NCI-H1694 treated with DMSO at 0.1 percent for 48 hours (cell line): ENCODE results near the gene GRAP2.

Experiments used
- DNase-seq: peaks from one replicate; lab custom pipeline; 2025; lab: John Stamatoyannopoulos, UW

The GRAP2 gene

DNA sequence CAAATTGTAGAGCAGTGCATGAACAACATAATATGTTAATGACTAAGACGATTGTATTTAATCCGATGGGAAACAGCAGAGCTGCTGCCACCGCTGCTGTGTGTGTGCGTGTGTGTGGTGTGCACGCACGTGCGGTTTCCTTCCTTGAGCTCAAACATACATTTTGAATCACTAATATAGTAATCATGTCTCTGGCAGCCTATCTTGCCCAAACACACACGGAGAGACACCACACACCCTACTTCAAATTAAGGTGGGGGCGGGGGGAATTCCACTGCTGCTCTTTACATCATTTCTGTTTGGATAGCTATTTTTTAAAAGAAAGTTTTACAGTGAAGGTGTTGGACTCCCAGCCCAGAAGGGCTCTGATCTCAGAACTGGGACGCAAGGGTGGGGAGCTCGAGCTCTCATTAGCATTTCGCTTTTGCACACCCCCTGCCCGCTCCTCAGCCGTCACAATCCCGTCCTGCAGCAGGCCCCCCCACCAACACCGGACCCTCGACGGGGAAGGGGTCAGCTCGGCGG is 93.2 kb downstream of the GRAP2 start:
- DNase-seq, result no peak

- DNase-seq, result no peak
Measured at GRCh38 chr22:39994566-39995392, 93.9 kb downstream of the GRAP2 start, which contains the start of gene FAM83F. Gene FAM83F, plus strand, starts transcription at chr22:39994954. Its CDS starts 89 bp downstream, at chr22:39995043.

DNA sequence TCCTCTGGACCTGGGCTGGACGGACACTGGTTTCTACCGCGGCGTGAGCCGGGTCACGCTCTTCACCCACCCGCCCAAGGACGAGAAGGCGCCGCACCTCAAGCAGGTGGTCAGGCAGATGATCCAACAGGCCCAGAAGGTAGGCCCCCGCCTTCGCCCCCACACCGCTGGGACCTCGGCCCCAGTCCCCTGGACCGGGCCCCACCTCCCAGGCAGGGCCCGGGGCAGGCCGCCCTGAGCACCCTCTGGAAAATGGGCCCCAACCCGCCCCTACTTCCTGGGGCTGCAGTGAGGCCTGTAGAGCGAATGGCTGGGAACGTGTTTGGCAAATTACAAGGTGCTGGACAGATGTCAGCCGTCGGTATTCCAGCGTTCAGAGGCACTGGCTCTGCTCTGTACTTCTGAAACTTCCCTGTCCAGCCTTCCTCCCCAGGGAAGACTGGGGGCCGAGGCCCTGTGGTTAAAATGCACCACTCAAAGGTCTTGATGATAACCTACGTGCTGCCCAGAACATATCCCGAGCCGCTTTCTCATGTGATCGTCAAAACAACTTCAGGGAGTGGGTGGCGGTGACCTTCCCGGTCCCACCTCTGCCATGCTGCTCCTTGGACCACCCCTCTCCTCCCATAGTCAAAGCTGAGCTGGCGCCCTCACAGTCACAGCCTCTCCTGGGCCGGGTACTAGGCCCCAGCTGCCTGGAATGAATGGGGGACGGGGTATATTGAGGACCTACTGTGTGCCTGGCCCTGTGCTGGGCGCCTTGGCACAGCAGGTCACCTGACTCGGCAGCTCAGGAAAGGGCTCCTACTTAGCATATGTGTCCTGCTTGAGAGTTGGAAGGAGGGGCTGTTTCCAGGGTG is 94.7 kb downstream of the GRAP2 start:
- no peak for DNase-seq

- DNase-seq, result no peak
Measured at GRCh38 chr22:39996732-39997131, 95.8 kb downstream of the GRAP2 start.

GRCh38 chr22:39997421-39997820 is 96.5 kb downstream of the GRAP2 start:
- no peak for DNase-seq

- DNase-seq, result no peak
Measured at GRCh38 chr22:39997939-39998726, 97.2 kb downstream of the GRAP2 start.

- DNase-seq, result no peak
Measured at GRCh38 chr22:39999144-39999757, 98.4 kb downstream of the GRAP2 start.

GRCh38 chr22:40000171-40000570 is 99.3 kb downstream of the GRAP2 start:
- DNase-seq, result no peak

- no peak for DNase-seq
Measured at GRCh38 chr22:40001106-40001505, 100.2 kb downstream of the GRAP2 start.

DNA sequence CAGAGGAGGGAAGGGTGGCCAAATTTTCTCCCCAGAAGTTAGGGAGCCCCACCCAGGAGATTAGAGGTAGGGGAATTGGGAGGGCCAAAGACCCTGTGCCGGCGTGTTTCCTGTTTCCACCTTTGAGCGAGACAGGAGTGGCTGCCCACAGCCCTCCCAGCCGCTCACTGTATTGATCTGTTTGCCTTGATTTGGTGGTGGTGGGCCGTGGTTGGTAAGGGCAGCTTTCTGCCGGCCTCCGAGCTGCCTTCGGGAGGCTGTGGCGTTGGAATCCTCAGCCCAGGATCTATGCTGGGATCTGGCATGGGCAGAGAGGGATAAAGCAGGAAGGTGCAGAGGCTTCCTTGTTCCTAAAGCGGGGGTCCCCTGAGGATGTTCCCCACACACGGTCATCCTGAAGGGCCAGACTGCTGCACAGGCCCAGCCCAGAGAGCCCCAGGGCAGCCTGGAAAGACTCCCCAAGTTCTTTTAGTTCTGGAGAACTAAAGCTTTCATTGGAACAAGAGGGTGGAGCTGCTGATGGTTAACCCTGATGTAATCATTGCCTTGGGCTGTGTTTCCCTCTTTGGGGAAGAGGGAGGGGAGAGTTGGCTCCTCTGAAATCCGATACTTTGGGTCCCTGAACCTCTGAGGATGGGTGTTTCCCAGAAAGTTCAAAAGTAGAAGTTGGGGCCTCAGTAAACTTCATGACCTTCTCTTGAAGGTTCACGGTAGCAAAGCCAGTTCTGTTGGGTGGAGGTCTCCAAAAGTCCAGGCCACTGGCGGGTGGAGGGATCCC is 101.1 kb downstream of the GRAP2 start:
- DNase-seq, result no peak

DNA sequence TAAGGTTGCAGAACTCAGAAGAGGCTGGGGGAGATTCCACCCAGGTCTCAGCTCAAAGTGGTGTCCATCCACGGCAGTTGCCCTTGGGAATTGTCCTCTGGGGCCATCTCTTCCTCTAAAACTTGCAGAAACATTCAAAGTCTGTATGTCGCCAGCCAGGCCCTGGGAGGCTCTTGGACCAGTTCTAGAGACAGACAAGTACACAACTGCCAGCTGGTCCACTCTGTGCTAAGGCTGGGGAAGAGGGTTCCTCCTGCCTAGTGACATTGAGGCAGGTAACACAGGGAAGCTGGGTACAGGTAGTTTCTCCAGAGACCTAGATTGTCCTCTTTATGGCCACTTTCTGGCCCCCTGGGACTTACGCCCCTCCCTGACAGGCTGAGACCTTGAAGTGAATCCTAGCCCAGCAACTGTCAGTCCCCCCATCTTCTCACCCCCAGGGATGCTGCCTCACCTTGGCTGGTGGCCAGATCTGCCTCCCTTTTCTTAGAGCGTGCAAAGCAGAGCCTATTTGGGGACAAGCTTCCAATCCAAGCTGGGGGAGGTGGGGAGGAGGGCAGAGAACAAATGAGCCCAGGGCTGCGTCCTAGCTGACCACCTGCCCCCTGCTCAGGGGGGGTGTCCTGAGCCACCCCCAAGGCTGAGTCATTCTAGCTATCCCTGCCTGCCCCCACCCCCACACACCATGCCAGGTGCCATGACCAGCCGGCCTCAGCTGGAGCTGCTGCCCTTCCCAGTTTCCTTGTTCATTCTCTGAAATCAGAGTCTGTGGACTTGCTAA is 102.2 kb downstream of the GRAP2 start:
- peak; percentile 14 for DNase-seq

DNA sequence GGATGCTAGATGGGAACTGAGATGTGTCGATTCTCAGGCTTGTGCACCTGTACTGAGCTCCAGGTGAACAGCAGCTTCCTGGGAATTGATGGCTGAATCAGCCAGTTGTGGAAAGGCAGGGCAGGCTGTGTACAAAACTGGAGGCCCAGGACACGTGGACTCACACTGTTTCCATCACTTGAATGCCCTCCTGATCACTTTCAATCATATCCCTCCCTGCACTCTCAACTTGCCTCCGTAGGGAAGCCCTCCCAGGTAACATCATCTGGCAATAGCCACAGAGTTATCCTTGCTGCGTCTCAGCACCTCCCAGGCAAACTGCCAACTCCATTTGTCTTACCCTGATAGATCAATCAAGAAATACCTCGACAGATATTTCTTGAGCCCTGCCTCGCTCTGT is 104.0 kb downstream of the GRAP2 start:
- DNase-seq, result no peak

- DNase-seq, result no peak
Measured at GRCh38 chr22:40006641-40007040, 105.8 kb downstream of the GRAP2 start.

GRCh38 chr22:40007853-40008710 is 107.2 kb downstream of the GRAP2 start:
- no peak for DNase-seq

GRCh38 chr22:40008726-40009291 is 107.9 kb downstream of the GRAP2 start:
- no peak for DNase-seq

DNA sequence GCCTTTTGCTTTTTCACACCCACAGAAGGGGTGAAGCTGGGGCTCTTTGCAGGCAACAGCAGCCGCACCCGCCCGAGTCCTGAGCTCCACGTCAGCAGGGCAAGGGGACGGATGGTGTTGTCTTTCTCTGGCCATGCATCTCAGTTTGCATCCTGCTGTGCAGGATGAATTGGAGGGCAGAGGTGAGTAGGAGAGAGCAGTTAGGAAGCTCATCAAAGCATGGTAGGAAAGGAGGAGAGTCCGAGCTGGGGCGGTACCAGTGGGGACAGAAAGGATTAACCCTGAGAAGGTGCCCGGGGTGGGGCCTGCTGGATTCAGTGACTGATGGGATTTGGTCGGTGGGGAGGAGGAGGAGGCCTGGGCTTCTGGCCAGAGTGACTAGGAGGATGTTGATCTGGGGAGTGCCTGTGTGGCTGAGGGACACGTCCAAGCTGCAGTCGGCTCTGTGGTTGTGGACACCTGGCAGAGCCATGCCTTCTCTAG is 108.4 kb downstream of the GRAP2 start:
- DNase-seq, result peak; percentile 48

DNA sequence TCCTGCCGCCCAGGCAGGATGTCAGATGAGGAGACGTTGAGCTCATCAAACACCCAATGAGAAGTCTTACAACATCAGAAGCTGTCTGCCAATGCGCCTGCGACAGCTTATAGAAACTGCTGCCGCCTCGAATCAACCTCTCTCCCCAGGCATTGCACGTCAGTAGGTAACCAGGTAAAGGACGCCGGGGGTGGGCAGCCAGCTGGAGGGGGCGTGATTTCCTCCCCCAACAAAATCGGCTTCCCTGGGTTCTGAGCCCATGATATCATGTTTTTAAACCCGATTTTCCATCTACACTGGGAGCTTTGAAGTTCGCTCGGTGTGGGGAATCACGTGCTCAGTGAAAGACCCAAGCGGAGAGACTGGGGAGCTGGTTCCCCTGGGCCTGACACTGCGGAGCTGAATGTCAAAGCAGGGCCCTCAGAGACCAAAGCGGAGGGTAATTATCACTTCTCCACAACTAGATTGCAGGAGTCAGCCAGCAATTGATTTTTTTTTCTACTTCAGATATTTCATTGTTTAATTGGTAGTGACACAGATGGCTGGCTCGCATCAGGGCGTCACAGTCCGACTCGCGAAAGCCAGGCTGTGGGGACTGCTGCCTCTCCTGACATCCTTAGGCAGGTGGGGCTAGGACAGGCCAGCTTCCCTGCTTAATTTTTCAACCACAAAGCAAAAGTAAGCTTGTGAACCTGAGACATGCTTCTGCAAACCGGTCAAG is 109.2 kb downstream of the GRAP2 start:
- peak; percentile 84 for DNase-seq

- no peak for DNase-seq
Measured at GRCh38 chr22:40010746-40011145, 109.9 kb downstream of the GRAP2 start.
